Amniotic stem cell (primary cell): Measurements from ENCODE around the gene EDA.
A peak's percentile ranks its signal among the peaks of the same experiment; 100 is the strongest.

Source experiments
- DNase-seq: peaks from one replicate; lab custom pipeline; 2025; lab: John Stamatoyannopoulos, UW

Gene EDA

DNA sequence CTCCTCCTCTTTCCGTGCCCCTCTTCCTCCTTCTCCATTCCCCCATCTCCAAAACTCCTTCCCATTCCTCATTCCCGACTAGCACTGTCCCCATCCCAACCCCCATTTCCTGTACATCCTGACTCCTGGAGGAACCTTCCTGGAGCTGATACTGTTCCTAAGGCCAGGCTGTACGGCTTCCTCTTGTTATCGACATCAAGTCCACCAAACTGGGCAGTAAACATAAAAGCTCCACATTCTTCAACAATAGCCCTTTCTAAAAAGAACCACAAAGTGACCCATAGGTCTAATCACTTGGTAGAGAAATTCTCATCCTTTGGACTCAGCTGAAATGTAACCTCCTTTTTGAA lies 410.9 kb downstream of the EDA start:
- DNase-seq = no peak

DNA sequence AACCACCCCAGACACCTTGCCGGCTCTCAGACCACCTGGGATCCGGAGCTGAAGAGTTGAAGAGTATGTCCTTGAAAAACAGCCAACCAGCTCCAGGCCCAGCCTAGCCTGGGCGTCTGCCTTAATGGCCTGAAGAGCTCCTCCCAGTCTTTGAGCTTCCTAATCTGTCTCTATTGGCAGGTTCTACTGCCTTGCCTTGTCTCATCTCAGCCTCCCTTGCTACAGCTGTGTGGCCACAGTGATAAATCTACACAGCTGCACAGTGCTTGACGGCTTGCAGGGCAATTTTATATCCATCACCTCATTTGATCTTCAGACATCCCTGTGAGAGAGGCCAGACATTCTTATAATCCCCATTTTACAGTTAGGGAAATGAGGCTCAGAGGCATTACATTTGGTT lies 413.9 kb downstream of the EDA start:
- no peak for DNase-seq

DNA sequence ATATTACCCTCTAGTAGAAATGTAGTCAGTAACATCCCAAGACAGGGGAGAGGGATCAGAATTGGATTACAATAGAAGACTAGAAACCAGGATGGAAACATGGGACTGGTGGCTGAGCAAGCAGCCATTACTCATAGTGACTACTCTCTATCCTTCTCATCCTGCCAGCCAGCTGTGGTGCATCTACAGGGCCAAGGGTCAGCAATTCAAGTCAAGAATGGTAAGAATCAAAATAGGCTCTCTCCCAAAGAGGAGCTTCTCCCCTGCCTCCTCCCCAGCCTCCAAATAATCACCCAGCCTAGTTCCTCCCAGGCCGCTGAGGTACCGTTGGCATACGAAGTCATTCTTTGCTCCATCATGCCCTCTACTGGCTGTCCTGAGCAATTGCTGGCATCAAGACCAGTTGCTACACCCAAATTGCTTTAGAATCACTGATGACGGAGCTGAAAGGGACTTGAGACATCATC lies 414.4 kb downstream of the EDA start:
- DNase-seq = peak; percentile 6

DNA sequence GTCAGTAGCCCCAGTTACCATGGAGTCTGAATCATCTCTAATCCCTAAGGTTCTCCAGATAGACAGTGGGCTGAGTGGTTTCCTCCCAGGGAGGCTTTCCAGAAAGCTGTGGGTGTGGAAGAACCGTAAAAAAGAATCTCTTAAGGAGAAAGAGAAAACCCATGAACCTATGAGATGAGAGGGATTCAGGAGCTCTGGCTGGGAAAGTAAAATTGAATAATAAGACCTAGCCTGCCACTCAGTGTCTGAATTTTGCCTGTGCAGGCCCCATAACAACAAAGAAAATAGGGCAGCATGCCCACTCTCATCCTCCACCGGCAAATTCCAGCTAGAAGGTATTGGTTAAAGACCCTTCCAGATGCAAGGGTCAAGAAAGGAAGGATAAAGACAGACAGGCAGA lies 416.9 kb downstream of the EDA start:
- DNase-seq = no peak

DNA sequence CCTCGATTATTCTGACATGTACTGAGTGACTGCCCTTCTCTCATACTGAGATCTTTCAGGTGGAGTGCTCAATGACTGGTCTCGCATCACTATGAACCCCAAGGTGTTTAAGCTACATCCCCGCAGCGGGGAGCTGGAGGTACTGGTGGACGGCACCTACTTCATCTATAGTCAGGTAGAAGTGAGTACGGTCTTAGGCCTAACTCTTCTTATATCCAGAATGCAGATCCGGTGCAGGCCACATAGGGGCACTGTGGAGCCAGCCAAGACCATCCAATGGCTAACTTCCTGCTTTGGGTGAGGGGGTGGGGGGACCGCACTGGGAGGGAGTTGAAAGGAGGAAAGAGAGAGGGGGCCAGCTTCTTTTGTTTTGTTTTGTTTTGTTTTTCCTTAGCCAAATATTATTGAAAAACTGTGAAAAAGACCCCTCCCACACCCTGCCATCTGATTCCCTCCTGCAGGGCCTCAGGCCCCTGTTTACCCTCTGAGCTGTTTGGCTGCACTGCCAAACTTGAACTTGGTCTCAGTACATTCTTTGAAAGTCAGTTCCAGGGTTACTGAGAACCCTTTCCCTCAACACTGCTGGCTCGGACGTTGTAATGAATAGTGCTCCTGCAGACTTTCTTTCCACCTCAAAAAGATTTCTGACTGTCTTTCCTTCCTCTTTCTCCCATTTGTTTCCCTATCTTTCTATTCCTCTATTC lies 417.6 kb downstream of the EDA start:
- no peak for DNase-seq

DNA sequence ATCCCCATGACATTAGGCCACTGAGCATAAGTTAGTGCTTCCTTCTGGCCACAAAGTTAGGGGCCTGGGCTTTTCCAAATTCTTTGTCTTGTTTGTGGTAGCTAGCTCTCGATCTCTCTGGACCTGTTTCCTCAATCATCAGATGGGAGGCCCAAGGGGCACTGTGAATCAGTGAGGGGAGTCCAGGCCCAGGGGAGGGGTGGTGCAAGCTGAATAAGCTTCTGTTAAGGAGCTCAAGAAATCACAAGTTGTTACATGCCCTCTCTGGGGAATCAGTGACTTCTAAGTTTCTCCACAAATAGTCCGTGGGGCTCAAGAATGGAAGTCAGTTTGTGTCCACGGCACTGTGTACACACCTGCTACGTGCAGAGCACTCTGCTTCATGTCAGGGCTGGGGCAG lies 418.7 kb downstream of the EDA start:
- no peak for DNase-seq

DNA sequence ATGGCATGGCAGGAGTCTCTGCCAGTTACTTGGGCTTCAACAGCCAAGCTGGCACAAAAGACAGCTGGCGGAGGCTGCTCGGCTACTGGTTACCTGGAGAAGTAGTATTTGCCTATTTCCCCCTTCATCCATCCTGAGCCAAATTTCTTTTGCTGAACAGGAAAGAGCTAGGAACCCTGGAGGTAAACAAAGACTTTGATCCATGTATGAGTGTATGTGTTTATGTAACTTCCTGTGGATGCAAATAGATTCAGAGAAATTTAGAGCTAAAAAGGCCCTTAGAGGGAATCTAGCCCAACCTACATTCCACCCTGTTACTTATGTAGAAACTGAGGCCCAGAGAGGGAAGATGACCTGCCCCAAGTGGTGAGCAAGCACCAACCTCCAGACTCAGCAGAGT lies 422.6 kb downstream of the EDA start:
- no peak for DNase-seq

DNA sequence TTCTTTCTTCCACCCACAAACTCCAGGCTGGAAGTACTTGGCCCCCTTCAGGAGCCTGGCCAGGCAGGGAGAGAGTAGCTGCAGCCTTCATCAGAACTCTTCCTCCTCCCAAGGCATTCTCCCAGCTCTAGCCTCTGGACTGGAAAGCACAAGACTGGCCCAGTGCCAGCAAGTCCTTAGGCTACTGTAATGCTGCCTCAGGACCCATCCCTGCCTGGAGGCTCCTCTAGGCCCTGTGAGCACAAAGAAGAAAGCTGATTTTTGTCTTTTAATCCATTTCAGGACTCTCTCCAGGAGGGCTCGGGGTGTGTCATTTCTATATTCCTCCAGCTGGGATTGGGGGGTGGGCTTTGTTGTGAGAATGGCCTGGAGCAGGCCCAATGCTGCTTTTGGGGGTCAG lies 423.0 kb downstream of the EDA start:
- DNase-seq = no peak

DNA sequence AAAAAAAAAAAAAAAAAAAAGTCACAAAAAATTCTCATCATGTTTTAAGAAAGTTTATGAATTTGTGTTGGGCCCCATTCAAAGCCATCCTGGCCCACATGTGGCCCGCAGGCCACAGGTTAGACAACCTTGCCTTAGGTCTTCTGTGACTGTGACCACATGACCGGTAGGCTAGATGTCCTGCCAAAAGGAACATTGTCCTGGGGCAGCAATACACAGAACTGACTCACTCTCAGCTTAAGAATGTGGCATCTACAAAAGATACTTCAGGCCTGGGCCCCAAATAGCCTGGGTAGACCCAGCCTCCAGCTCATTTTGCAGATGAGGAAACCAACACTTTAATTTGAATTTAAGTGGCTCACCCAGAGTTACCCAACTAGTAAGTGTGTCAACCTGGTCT lies 423.8 kb downstream of the EDA start:
- DNase-seq = no peak

DNA sequence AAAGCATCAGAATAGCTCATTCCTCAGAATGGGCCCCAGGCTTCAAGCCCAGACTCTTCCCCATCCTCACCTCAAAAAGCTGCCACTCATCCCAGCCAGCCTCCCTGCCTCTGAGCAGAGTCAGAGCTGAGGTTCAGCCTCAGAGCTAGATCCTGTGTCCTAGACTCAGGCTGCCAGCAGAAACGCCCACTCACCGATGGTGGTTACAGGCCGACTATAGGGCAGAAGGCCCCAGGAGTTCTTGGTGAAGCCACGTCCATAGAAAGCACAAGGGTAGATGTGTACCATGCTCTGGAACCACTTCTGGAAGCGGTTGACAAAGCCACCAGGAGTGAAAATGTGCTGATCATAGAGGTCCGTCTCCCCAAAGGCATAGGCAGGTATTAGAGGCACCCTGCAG lies 426.1 kb downstream of the EDA start:
- no peak for DNase-seq

DNA sequence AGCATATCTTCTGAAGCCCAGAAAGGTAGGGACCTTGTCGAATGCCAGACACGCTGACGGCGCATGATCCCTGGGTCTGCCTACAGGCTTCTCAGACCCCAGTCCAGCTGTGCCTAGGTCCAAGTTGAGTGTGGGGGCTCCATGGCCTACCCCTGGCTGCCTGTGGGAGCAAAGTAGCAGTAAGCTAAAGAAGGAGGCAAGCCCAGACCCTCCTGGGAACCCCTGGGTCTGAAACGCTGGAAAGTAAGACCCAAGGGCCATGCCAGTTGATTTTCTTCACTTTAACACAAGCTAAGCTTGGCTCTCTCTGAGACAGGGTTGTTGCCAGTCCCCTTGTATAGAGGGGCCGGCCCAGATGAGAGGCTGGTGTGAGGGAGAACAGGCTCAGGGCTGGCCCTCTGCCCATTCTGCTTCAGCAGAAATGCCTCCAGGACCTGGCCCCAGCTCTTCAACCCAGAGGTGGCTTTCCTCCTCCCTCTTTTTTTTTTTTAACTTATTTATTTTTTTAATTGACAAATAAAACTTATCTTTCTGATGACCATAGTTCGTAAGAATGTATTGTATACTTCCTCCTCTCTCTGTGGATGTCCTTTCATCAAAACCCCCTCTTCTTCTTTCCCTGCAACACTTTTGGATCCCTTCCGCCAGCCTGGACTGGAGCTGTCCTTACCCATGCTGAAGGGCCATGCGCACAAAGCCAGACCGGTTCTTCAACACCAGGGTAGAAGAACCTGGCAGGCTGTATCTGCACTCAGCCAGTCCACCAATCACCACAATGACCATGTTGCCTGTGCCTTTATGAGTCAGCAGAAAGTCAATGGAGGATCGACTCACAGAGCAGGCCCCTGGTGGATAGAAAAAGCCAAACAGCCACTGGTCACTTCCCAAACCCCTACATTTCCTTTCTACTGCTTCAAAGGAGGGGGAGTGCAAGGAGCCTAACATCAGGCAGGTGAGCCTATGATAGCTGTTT lies 426.8 kb downstream of the EDA start:
- DNase-seq = no peak

DNA sequence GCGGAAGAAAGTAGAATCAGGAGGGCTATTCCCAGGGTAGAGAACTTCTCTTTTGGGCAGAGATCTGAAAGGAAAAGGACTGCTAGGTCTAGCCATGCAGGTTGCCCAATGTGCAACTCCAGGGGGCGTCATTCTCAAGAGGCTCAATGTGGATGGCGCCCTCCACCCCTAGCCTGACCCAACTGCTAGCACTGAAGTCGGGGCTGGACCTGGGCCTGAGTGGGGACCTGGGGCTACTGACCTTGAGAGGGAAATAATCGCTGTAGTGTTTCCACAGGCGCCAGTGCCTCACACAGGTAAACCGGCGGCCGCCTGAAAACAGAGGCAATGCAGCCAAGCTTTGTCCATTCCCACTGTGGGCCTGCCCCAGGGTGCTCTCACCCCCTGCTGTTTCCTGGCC lies 427.8 kb downstream of the EDA start:
- DNase-seq = no peak

DNA sequence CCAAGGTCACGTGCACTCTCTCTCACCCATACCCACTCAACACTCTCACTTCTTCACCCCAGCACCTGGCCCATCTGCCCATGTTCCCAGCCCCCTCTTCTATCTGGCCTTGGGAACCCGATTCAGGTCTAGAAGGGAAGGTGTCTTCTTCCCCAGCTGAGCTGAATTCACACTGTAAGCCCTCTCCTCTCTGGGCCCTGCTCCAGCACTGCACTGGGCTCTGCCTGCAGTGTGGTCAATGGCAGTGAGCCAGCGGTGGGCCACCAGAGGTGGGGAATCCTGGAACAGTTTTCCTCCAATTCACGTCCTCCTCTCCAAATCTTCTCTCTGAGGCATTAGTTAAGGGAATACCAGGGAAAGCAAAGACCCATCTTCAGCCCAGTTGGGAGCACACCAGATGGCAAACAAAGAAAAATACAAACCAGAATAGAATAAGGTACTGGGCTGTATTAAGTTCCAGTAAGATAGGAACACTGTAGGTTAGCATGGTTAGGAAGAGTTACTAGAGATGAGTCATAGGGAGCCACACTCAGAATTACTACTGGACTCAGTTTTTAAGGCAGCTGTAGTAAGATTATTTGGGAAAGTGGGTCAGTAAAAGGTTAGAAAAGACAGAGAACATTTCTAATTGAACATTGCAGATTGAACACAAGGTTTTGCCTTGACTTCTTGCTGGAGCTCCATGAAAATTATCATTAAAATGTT lies 428.8 kb downstream of the EDA start:
- no peak for DNase-seq

DNA sequence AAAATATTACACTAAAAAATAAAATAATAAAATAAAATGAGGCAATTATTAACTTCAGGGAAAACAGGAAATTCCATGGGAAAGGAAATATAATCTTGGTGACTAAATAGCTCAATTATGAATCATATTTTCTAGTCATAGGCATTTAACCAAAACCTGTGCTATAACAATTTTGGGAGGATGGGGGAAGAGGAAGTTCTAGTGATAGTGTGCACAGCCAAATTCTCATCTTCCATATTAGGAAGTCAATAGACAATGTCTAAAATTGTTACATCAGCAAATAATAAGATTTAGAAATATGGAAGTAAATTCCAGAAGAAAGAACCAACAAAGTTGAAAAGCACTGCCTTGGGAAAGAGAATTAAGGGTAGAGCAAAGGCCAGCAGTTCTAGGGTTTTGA lies 431.1 kb downstream of the EDA start:
- DNase-seq = no peak

DNA sequence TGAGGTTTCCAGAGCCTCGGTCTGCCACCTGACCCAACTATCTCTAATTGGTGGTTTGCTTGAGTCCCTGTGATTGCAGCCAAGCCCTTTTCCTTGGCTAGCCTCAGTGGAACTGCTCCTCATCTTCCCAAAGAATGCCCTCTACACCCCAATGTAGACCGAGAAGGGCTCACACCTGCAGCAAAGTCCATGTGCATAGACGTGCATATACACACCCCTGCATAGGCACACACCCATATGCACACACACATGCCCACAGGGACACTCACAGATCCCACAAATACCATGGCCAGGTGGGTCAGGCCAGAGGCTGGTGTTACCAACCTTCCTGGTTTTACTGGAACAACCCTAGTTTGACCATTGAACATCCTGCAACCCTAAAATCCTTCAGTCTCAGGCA lies 433.5 kb downstream of the EDA start:
- no peak for DNase-seq

DNA sequence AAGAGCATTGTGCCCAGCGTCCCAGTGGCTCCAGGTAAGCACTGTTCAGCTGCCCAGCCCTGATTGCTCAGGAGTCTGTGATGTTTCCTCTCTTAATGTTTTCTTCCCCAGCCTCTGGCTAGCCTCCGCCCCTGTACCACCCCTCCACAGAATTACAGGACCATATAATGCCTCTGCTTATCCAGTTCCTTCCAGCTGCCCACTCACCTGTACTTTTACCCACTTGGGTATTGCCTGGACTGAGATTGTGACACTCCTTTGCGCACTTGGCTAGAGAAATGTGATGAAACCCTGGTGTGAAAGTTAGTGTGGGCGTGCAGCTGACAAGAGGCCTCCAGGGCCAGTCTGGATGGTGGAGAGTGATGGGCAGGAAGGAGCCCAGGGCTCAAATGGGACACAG lies 434.0 kb downstream of the EDA start, which contains the start of gene AWAT2:
Gene AWAT2 (minus strand): TSS at position 14 of the 400 bp plus-strand sequence. CDS start 6 bp downstream, at position 8.
- no peak for DNase-seq

DNA sequence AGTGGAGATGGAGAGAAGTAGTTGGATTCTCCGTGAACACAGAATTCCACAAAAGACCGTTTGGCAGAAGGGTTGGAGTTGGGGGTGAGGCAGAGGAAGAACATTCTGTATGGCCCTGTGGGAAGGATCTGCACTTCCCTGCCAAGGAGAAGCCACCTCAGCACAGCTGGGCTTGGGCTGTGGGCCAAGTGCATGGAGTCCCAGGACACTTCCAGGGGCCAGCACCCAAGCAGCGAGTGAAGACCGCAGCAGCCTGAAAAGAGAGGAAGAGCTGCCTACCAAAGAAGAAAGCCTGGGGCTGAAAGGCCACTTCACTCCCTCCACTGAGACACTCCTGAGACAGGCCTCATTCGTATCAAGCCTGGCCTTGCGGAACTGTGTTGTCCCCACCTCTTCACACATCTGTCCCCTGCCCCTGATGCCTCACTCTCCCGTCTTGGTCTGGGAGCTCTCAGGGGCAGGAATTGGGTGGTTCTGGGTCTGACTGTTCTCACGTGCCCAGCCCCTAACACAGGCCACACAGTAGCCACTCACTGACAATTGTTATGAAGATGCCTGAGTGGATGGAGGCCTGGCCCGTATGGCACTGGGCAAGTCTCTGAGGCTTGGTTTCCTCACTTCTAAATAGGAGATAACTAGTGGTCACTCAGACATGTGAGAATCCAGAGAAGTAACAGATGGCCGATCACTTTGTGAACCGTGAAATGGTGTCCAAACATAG lies 437.1 kb downstream of the EDA start:
- no peak for DNase-seq

DNA sequence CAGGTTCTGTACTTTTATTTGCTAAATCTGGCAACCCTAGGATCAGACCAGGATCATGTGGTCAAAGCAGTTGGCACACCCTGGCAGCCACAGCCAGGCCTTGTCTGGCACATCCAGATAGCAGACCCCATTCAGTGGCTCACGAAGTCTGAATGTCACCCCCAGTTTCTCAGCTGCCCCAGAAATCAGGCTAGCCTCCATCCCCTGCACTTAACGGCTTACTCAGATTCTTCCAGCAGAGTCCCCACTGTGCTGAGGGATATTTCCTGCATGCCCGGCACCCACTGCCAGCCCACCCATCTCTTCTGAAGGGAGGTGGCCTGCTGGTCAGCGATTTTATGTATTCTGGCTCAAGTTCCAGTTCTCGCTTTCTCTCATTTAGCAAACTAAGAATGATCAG lies 438.5 kb downstream of the EDA start:
- no peak for DNase-seq

DNA sequence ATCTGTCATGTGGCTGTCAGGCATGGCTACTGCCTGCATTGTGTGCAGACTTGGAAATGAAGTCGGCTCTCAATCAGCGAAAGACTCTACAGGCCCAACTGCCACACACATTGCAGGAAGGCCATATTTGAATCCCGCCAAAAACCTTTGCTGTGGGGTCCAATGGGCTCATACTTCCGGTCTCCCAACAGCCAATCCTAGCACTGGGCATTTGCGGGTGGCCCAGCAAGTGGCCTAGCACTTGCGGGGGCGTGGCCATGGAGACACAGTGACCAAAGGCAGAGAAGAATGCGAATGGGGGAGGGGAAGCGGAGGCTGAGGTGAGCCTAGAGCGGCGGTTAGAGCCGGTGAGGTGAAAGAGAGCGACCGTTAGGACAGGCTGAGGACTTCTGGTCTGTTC lies 446.2 kb downstream of the EDA start, which contains the start of gene OTUD6A:
Gene OTUD6A (plus strand): TSS at position 382 of the 400 bp plus-strand sequence. CDS start 68 bp downstream, outside the sequence.
- DNase-seq = no peak

DNA sequence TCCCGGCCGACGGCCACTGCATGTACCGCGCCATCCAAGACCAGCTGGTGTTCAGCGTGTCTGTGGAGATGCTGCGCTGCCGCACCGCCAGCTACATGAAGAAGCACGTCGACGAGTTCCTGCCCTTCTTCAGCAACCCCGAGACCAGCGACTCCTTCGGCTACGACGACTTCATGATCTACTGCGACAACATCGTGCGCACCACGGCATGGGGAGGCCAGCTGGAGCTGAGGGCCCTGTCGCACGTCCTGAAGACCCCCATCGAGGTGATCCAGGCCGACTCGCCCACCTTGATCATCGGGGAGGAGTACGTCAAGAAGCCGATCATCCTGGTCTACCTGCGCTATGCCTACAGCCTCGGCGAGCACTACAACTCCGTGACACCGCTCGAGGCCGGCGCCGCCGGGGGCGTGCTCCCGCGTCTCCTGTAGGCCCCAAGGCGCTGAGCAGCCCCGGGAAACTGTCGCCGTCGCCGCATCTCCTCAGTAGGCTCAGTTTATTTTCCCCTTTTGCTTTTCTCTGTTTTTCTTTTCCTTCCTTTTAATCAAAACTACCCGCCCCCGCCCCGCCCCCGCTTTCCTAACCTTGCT lies 447.1 kb downstream of the EDA start:
- DNase-seq = no peak

DNA sequence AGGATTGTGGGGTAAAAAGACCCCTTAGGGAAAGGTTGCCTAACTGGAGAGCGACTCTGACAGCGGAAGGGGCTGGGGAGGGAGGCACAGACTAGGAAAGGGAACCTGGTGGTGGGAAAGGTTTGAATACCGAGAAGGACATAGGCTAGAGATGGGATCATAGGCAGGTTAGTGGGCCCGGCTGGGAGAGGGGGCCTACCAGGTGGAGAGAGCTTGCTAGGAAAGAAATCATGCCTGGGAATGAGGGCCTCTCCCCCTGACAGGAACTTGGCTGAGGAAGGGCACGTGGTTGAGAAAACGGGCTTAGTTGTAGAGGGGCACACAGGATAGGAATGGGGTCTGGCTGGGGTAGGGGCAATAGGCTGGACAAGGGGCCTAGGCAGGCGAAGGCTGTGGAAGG lies 450.7 kb downstream of the EDA start:
- DNase-seq = no peak
